GM19438 (cell line): ENCODE data around the gene COL23A1.
"Not testable (repeated sequence)": the region's sequence is repeated elsewhere in the genome, so short reads cannot be mapped to it uniquely, and the experiment has no call there.

Experiments used
- ATAC-seq: cut with Tn5 transposase; IDR thresholded peaks from one replicate; pipeline ENCODE4 v1.9.1; 2021; ENCODE audit warnings: low read depth; ENCODE audit not compliant: unreplicated experiment

COL23A1 gene

DNA sequence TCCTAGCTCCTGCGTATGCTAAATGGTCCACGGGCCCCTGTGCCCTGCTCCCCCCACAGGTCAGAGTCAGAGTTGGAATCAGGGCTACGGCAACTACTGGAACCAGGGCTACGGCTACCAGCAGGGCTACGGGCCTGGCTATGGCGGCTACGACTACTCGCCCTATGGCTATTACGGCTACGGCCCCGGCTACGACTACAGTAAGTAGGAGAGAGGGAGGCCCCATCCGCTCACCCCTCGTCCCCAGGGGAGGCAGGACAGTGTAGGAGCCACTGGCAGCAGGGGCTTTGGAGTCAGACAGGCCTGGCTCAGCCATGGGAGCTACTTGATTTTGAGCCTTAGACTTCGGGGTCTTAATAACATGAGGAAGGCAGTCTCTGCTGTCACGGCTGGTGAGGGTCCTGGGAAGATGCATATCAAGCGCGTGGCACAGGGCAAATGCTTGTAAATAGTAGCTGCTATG is 380.1 kb downstream of the COL23A1 start:
- ATAC-seq, result no peak

DNA sequence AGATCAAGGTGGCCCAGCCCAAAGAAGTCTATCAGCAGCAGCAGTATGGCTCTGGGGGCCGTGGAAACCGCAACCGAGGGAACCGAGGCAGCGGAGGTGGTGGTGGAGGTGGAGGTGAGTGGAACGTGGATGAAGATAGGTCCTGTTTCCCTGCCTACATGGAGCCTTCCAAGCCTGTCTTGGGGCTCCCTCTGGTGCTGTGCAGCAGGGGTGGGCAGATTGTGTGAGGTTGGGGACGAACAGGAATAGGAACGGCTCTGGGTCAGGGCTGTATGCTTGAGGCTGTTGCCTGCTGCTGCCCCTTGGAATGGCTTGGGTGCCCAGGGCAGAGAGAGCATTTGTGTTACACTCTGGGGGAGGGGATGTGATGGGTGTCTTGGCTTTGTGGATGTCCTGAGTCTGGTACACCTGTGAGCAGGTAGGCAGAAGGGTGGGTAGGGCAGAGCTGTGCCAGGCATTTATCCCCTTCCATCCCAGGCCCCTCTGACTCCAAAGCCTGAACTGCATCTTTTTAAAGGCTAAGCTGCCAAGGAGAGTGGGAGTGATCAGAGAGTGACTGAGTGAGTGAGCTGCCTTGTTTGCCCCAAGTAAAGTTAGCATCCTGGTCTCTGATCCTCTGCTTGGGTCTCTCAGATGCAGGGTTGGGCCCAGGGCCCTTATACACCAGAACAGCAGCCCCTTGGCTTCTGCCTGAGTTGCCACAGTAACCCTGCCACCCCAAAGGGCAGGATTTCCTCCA is 380.7 kb downstream of the COL23A1 start:
- no peak for ATAC-seq

DNA sequence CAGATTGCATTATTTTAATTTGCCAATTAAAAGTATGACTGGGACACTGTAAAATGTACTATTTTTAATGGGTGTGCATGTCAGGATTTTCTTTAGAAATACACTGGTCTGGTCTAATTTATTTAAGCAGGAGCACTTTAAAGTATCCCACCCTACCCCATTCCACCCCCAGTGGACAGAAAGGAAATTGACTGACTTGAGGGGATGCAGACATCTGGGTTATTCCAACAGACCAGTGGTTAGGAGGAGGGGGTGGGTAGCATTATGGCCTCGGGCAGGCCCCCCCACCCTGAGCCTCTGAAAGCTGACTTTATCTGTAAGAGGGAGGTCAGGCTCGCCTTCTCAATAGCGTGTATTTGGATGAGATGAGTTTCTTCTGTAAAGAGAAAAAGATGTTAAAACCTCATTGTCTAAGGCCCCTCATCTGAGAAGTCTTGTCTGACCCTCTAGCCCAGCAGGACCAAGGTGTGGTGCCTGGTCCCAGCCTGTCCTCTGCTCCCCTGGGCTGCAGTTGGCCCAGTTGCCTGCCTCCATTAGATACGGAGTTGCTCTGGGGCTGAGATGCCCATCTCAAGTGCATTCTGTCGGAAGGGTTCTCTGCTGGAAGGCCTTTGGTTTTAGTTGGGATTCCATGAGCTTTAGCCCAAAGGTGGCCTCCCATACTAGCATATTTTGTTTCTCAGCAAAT is 381.5 kb downstream of the COL23A1 start:
- no peak for ATAC-seq

DNA sequence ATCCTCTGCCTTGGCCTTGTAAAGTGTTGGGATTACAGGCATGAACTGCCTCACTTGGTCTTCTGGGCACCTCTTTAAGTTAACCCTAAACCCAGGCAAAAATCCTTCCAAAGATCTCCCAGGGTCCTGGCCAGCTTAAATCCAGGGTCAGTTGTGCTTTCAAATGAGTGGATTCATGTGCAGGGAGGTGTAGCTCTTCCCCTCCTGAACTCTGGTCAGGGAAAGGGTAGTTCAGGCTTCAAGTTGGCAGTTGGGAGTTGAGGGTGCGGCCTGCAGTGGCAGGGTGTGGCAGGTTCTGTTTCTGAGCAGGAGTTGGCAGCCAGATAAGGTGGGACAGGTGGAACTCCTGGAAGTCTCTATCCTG is 382.3 kb downstream of the COL23A1 start:
- no peak for ATAC-seq

DNA sequence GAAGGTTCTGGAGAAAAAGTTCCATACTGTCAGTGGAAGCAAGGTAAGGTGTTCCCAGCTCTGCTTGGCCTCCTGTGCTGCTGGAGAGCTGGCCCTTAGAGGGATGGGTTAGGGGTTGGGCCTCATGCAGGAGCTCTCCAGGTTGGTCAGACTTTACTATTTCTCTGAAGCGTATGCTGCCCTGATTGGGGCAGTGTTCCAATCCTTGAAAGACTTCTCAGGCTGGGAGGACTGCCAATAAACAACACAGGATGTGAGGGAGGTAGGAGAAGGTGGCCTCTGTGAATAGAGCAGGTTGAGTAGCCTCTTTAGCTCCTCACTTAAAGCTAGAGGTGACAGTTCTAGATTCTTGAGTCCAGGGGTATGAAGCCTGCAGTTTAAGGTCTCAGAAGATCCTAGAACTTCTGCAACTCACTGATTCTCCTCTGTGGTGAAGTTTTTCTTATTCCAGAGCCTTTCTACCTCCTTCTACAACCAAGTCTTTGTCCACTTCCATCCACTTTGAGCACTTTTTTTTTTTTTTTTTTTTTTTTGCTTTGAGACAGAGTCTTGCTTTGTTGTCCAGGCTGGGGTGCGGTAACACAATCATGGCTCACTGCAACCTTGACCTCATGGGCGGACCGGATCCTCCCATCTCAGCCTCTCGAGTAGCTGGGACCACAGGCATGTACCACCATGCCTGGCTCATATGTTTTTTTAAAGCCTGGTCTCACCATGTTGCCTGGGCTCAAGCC is 382.8 kb downstream of the COL23A1 start:
- no peak for ATAC-seq

DNA sequence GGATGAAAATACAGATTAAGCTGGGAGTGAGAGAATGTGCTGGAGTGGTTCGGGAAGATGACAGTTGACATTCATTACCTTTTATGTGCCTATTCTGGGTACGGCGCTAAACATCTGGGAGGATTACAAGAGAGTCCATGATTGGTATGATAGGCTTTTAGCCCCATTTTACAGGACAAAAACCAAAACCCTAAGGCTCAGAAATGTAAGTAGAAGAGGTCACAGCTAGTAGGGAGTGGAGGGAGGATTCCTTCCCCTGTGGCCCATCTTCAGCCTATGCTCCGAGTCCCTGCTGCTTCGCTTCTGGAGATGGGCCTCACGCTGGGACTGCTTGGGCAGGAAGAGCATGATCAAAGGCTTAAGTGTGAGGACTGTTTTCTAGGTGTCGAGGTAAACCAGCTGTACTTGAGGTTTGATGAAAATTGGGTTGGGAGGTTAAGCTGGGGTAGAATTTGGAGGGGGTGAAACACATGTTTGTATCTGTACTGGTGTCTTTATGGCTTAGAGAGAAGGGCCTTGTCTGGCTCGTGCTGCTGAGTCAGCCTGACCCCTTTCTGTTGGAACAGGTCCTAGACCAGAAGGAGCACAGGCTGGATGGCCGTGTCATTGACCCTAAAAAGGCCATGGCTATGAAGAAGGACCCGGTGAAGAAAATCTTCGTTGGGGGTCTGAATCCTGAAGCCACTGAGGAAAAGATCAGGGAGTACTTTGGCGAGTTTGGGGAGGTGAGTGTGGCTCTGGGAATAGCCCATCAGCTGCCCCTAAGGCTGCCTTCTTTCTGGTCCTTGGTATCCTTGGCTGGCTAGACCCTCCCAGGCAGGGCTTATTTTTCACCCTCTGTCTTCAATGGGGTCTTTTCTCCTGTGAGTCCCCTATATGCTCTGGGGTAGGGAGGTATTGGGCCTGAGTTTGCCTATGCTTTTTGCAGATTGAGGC is 383.8 kb downstream of the COL23A1 start:
- no peak for ATAC-seq

DNA sequence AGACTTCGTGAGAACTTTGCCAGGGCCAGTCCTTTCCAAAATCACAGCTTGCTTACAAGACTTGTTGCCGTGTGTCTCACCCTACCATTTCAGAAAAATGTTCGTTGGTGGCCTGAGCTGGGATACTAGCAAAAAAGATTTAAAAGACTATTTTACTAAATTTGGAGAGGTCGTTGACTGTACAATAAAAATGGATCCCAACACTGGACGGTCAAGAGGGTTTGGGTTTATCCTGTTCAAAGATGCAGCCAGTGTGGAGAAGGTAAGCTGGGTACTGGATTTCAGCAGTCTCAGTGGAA is 384.5 kb downstream of the COL23A1 start:
- ATAC-seq, result no peak

DNA sequence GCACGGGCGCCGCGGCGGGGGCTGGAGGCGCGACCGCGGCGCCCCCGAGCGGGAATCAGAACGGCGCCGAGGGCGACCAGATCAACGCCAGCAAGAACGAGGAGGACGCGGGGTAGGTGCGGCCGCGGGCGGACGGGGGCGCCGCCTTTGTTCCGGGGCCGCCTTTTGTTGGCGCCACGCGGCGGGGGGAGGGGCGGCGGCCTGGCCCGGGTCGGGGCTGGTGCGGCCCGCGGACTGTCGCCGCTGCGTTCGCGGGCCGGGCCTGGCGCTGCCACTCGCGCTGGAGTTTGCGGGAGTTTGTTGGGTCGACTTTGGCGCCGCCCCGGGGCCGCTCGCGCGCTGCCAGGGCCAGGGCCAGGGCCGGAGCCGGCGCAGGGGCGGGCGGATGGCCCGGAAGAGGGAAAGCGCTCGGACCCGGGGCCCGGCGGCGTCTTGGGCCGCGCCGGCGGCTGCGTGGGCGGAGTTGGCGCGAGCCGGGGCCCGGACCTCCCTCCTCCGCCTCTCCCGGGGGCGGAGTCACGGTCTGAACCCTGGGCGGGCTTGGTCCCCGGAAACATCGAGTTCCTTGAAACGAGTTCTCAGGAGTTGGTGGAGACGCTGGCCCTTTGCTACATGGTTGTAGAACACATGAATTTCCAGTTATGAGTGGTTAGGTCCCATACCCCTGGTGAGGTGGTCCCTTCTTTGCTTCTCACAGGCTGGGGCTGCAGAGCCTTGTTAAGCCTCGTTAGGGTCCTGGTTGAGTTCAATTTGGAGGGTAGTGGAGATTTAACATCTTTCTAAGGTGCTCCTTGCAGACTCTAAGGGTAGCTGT is 385.1 kb downstream of the COL23A1 start:
- ATAC-seq, result peak; percentile 53

DNA sequence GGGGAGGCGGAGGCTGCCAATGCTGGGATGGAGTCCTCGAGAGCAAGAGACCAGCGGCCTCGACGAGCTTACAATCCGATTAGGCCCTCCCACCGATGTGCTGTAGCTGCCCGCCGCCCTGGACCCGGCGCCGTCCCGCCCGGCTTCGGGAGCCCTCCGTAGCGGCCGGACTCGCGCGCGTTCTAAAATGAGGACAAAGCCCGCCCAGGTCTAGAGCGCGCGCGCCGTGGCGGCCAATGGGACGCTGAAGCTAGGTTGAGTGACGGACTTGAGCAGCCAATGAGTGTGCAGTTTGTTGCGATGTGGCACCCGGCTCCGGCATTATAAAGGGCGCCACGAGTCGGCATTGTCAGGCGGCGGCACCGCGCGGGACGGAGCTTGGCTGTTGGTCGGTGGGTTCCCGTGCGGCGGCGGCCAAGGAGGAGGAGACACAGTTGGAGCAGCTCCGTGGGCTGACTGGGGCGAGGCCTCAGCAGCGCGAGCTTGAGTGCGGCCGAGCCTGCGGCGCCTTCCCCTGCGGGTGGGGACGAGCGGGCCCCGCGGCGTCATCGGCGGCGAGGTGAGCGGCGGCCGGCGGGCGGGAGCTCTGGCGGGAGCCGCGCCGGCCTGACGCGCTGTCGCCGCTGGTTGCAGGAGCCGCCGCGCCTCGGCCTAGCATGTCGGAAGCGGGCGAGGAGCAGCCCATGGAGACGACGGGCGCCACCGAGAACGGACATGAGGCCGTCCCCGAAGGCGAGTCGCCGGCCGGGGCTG is 385.8 kb downstream of the COL23A1 start, which contains the start of gene HNRNPAB:
TSS of gene HNRNPAB (plus strand) at position 352 of the 753 bp plus-strand sequence. CDS start at position 657, 305 bp downstream.
- peak; percentile 75 for ATAC-seq

DNA sequence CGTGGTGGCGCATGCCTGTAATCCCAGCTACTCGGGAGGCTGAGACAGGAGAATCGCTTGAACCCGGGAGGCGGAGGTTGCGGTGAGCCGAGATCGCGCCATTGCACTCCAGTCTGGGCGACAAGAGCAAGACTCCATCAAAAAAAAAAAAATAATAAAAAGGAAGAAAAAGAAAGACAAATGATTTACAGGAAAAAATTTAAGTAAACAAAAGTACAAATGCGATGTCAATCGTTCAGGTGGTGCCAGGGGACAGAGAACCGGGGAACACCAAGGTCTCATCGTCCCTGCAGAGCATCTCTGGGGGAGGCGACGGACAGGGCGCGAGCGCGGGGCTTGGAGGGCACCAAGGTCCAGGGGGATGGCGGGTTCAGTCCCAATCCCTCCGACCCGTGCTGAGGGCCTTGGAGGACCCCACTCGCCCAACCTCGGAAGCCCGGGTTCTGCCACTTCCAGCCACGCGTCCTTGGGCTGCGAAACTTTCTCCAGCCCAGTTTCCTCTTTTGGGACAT is 386.5 kb downstream of the COL23A1 start:
- ATAC-seq, result peak; percentile 16

DNA sequence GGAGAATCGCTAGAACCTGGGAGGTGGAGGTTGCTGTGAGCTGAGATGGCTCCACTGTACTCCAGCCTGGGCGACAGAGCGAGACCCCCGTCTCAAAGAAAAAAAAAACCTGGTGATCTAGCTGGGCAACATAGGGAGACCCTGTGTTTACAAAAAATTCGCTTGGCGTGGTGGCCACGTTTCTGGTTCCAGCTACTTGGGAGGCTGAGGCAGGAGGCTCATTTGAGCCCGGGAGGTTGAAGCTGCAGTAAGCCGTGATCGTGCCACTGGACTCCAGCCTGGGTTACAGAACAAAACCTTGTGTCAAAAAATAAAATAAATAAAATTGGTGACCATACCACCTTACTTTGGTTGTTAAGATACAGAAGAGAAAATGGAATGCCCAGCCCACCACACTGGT is 387.7 kb downstream of the COL23A1 start:
- no peak for ATAC-seq

DNA sequence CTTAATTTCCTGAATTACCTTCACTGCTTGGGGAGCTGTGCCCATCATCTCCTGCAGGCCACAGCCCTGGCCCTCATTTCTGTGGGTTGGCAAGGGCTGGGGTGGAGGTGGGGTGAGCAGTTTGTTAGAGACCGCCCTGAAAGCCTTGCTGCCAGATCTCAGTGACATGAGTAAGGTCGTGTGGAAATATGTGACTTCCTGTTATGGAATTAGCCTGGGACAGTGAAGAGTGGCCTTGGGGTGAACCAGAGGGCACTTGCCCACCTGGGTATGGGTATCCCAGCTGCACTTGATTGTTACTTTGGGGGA is 388.3 kb downstream of the COL23A1 start:
- no peak for ATAC-seq

DNA sequence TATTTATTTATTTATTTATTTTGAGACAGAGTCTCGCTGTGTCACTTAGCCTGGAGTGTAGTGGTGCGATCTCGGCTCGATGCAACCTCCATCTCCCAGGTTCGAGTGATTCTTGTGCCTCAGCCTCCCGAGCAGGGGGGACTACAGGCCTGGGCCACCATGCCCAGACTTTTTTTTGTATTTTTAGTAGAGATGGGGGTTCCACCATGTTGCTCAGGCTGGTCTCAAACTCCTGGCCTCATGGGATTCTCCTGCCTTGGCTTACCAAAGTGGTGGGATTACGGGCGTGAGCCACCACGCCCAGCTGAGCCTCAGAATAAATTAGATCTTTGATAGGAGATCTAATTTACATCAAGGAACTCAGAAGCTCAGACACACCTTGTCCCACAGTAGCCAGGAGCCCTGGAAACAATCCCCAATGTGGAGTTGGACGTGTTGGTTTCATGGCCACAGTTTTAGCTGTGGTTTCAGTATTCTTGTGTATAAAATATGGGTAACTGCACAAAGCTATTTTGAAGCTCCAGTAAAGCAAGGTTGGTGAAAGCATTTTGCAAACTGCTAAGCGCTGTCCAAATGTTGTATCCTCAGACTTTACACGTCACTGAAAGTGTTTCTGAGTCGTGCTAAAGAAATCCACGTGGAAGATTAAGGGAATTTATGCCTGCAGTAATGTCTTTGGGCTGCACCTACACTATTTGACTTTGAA is 388.8 kb downstream of the COL23A1 start:
- ATAC-seq, result no peak

DNA sequence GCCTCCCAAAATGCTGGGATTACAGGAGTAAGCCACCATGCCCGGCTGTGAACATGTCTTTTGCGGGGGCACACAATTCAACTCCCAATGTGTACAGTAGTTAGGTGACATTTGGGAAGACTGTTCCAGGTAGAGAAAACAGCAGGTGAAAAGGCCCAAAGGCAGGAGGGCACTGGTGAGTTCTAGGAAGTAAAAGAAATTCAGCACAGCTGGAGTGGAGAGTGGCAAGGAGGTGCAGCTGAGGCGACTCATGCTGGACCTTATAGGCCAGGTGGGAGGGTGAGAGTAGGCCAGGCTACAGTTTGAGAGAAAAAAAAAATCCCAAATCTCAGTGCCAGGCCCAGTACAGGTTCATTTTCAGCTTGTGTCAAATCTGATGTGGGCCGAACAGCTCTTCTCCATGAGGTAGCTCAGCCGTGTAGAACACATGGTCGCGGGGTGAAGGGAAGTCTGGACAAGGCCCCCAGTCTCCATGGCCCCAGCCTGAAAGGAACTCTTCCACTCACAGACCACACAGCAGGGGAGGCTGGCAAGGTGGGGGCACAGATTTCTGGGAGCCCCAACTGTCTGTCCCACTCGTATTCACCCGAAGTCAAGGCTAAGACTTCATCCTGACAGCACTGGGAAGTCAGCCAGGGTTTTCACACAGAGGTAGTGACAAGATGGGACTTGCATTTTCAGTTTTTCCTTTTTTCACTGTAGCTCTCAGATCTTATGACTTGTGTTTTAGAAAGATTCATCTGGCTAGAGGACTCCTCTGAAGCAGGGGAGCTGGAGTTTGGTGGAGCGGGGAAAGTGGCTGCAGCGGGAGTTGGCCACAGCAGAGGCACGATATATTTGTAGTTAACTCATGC is 390.4 kb downstream of the COL23A1 start:
- no peak for ATAC-seq

DNA sequence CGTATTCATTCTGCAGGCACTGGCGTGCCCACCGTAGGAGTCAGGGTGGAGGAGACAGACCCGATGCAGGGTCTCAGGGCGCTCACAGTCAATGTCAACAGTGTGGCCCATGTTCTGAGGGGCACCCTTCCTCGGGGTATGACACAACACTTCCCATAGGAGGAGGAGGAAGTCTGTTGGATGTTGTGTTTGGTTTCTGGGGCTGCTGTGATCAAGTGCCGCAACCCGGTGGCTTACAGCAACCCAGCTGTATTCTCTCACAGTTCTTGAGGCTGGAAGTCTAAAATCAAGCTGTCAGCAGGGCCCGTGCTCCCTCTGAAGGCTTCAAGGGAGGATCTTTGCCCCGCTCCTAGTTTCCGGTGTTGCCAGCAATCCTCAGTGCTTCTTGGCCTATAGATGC is 391.5 kb downstream of the COL23A1 start:
- no peak for ATAC-seq

DNA sequence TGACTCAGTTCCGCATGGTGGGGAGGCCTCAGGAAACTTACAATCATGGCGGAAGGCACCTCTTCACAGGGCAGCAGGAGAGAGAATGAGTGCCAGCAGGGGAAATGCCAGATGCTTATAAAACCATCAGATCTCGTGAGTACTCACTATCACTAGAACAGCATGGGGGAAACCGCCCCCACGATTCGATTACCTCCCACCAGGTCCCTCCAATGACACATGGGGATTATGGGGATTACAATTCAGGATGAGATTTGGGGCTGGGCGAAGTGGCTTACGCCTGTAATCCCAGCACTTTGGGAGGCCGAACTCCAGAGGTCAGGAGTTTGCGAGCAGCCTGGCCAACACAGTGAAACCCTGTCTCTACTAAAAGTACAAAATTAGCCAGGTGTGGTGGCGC is 392.0 kb downstream of the COL23A1 start:
- ATAC-seq, result not testable (repeated sequence)

DNA sequence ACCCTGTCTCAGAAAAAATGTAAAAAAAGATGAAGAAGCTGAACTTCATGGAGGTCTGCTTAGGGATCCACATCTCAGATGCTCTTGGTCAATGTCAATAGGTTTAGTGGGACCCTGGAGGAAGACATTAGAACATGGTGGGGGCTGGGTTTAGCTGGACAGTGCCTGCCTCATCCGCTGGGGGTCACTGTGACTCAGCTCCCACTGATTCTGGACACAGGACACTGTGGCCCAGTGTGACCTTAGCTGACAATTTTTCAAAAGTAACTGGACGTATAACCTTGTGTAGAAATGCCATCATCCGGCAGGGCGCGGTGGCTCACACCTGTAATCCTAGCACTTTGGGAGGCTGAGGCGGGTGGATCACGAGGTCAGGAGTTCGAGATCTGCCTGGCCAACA is 393.2 kb downstream of the COL23A1 start:
- no peak for ATAC-seq
